Body of pancreas (tissue), 4 donors: ENCODE results near the gene NR6A1.

ENCODE experiments used
- POLR2A ChIP-seq, 3 donors: fragments of 450-650 bp; IDR thresholded peaks; one replicate each; pipeline ENCODE4 v1.6.1; 2016; ENCODE audit warnings: antibody characterized with exemption in 3 of 3, mild to moderate bottlenecking in 2 of 3
- TF ChIP-seq, protein P1 (sequence below), 7 experiments: fragments of 450-650 bp in 4 of 7; fragments of 200-600 bp in 3 of 7; sonication (generic) in 3 of 7; IDR thresholded peaks; one replicate each; pipeline ENCODE4 v1.5.1; 2016 to 2019; ENCODE audit warnings: antibody characterized with exemption in 7 of 7

DNA sequence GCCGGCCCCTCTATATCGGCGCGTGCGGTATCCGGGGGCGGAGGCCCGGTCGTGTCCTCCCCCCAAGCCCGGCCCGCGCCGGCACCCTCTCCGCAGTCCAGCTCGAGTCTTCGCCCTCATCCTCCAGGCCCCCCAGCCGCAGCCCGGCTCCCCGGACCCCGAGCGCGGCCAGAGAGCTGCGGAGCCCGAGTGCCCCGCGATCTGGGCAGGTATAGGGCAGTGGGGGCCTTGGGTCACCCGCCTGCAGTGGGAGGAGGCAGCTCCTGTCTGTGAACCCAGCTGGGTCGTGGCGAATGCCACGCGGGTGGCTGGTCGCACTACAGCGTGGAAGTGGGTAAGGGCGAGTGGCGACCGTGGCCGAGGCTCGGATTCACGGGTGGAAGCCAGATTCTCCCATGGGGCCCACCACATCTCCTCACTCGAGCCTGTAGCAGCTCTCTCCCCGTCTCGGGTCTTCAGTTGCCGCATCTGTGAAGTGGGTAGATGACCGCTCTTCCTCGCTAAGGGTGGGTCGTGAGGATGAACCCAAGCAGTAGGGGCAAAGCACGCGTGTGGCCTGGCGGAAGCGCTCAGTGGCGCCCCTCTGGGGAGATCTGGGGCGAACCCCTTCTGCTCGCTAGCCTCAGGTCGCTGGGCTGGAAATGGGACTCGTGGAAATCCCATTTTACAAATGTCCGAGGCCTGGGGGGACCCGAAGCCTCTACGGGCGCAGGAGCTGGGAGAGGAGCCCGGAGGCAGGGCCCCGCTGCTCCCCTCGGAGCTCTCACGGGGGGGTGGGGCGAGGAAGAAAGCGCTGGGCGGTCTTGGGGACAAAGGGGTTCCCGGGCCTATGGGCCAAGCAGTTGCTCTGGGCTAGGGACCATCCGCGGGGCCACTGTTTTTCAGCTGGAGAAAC, 265.9 kb downstream of the NR6A1 start:
- TF ChIP-seq, protein P1, sequence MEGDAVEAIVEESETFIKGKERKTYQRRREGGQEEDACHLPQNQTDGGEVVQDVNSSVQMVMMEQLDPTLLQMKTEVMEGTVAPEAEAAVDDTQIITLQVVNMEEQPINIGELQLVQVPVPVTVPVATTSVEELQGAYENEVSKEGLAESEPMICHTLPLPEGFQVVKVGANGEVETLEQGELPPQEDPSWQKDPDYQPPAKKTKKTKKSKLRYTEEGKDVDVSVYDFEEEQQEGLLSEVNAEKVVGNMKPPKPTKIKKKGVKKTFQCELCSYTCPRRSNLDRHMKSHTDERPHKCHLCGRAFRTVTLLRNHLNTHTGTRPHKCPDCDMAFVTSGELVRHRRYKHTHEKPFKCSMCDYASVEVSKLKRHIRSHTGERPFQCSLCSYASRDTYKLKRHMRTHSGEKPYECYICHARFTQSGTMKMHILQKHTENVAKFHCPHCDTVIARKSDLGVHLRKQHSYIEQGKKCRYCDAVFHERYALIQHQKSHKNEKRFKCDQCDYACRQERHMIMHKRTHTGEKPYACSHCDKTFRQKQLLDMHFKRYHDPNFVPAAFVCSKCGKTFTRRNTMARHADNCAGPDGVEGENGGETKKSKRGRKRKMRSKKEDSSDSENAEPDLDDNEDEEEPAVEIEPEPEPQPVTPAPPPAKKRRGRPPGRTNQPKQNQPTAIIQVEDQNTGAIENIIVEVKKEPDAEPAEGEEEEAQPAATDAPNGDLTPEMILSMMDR (IDR thresholded peaks at IDR 0.05), result no peak
- TF ChIP-seq POLR2A (IDR thresholded peaks at IDR 0.05), result no peak
